Measurements from ENCODE around the gene ANKAR.

- TF ChIP-seq CTCF (IDR thresholded peaks at IDR 0.05; ENCODE audit: low read depth, low read length, poor library complexity, severe bottlenecking) (no peak), EZH2phosphoT487 (IDR thresholded peaks at IDR 0.05; ENCODE audit: borderline replicate concordance, low read length) (no peak)
Observed at GRCh38 chr2:189660803-189661147, 13.7 kb upstream of the ANKAR start.

All from DOHH2 (cell line).